Endothelial cell of umbilical vein (primary cell): ENCODE data around the gene ARHGAP29. TPM values are rescaled to one million over a fixed set of nuclear protein-coding genes. Genes with fewer than 3 reads are reported as not detected.
A peak's percentile ranks its signal among the peaks of the same experiment; 100 is the strongest.

Experiments
- BruUV-seq: library from RNA; stranded (reverse); fragments of 400-500 nt; replicated peaks from 2 replicates; lab custom pipeline; 2021; lab: Mats Ljungman, UMichigan
- CTCF ChIA-PET: fragments of 300-600, 350-600 bp; sonication (Branson Sonifier 250); formaldehyde crosslinking; loops from one replicate; lab custom pipeline; 2021; ENCODE audit warnings: antibody characterized with exemption, inconsistent platforms; lab: Charles Lee
- POLR2A ChIA-PET: fragments of 300-600, 350-600 bp; sonication (Branson Sonifier 250); formaldehyde crosslinking; loops from one replicate; lab custom pipeline; 2021; ENCODE audit warnings: antibody characterized with exemption, inconsistent platforms; lab: Charles Lee
- DNase-seq: peaks from one replicate; pipeline ENCODE4 v3.0.0-alpha.2; 2011; ENCODE audit warnings: low read depth, low spot score
- FAIRE-seq: peaks from 2 replicates; lab custom pipeline; 2011; peaks lifted over from hg19 to GRCh38; lab: Jason Lieb, UNC
- H2AFZ ChIP-seq: 2 replicates; pipeline ENCODE4 v1.6.0; 2012; ENCODE audit warnings: low read depth, low read length, control low read depth, inconsistent platforms
- H3K27ac ChIP-seq: 2 replicates; pipeline ENCODE4 v1.5.1; 2011; ENCODE audit warnings: low read depth, mild to moderate bottlenecking, control low read depth, low read length, moderate library complexity; ENCODE audit not compliant: insufficient read depth
- H3K27me3 ChIP-seq, 2 experiments: 2 replicates each; pipeline versions ENCODE4 v1.6.0 to v1.6.1; 2011; ENCODE audit warnings: low read length in 2 of 2, mixed read lengths in 1 of 2; ENCODE audit not compliant: control insufficient read depth in 2 of 2, insufficient read depth in 2 of 2
- H3K36me3 ChIP-seq, 2 experiments: 2 replicates in 1 of 2; 3 replicates in 1 of 2; pipeline ENCODE4 v1.5.1; 2011; ENCODE audit warnings: low read length in 2 of 2, mild to moderate bottlenecking in 1 of 2, moderate library complexity in 1 of 2; ENCODE audit not compliant: control insufficient read depth in 2 of 2, insufficient read depth in 2 of 2; ENCODE audit errors: extremely low read depth in 1 of 2
- H3K4me1 ChIP-seq: 3 replicates; pipeline ENCODE4 v1.5.1; 2011; ENCODE audit warnings: mild to moderate bottlenecking, low read length; ENCODE audit not compliant: control insufficient read depth, insufficient read depth; ENCODE audit errors: extremely low read depth
- H3K4me2 ChIP-seq: 2 replicates; pipeline ENCODE4 v1.6.1; 2011; ENCODE audit warnings: low read length, control low read depth, mixed read lengths; ENCODE audit not compliant: insufficient read depth
- H3K4me3 ChIP-seq, 3 experiments: fragments of 200-600 bp in 1 of 3; sonication (generic), shearing (Covaris generic) in 1 of 3; replicated peaks in 1 of 3; 2 replicates each; pipeline ENCODE4 v1.5.1; 2011 to 2016; ENCODE audit warnings: control low read depth in 3 of 3, low read length in 3 of 3, mild to moderate bottlenecking in 2 of 3, inconsistent platforms in 1 of 3, low read depth in 1 of 3, moderate library complexity in 1 of 3; ENCODE audit not compliant: insufficient read depth in 1 of 3
- H3K79me2 ChIP-seq: 2 replicates; pipeline ENCODE4 v1.6.0; 2012; ENCODE audit warnings: low read length, inconsistent platforms; ENCODE audit not compliant: control insufficient read depth, insufficient read depth
- H3K9ac ChIP-seq: replicated peaks from 2 replicates; pipeline ENCODE3; 2011; ENCODE audit warnings: low read length, control low read depth; ENCODE audit not compliant: insufficient read depth; ENCODE audit errors: extremely low read depth
- H3K9me1 ChIP-seq: replicated peaks from 3 replicates; pipeline ENCODE4 v1.6.0; 2011; ENCODE audit warnings: mild to moderate bottlenecking, low read length; ENCODE audit not compliant: control insufficient read depth, insufficient read depth; ENCODE audit errors: extremely low read depth
- H3K9me3 ChIP-seq: replicated peaks from 2 replicates; pipeline ENCODE4 v1.5.1; 2012; ENCODE audit warnings: low read length, inconsistent platforms; ENCODE audit not compliant: control insufficient read depth, insufficient read depth
- H4K20me1 ChIP-seq: replicated peaks from 2 replicates; pipeline ENCODE3; 2011; ENCODE audit warnings: mild to moderate bottlenecking, low read length; ENCODE audit not compliant: control insufficient read depth, insufficient read depth; ENCODE audit errors: extremely low read depth
- EZH2 ChIP-seq: IDR thresholded peaks from 2 replicates; pipeline ENCODE4 v1.6.1; 2012; ENCODE audit warnings: borderline replicate concordance, low read depth, mild to moderate bottlenecking, moderate library complexity, low read length, inconsistent platforms; ENCODE audit not compliant: severe bottlenecking
- FOS ChIP-seq: IDR thresholded peaks from 2 replicates; pipeline ENCODE4 v1.6.1; 2011; ENCODE audit warnings: mild to moderate bottlenecking, low read length, moderate library complexity, borderline replicate concordance; ENCODE audit not compliant: insufficient read depth
- GATA2 ChIP-seq: IDR thresholded peaks from 2 replicates; pipeline ENCODE4 v1.7.0; 2011; ENCODE audit warnings: low read depth, mild to moderate bottlenecking, moderate library complexity, mixed read lengths, low read length; ENCODE audit not compliant: insufficient read length, insufficient read depth
- JUN ChIP-seq: IDR thresholded peaks from 2 replicates; pipeline ENCODE4 v1.6.1; 2011; ENCODE audit warnings: borderline replicate concordance, low read depth; ENCODE audit not compliant: insufficient read length, insufficient read depth
- MYC ChIP-seq: IDR thresholded peaks from one replicate; pipeline ENCODE4 v1.6.1; 2011; ENCODE audit warnings: mild to moderate bottlenecking, low read depth, low read length
- POLR2A ChIP-seq: IDR thresholded peaks from 2 replicates; pipeline ENCODE4 v1.6.1; 2012; ENCODE audit warnings: low read depth, mild to moderate bottlenecking, control low read depth, low read length
- POLR2AphosphoS5 ChIP-seq: IDR thresholded peaks from 2 replicates; pipeline ENCODE4 v1.6.1; 2012; ENCODE audit warnings: low read depth, mild to moderate bottlenecking, control low read depth, low read length, moderate library complexity; ENCODE audit not compliant: insufficient read depth
- dilution Hi-C: fragments of 300-500 bp; cut with MboI; formaldehyde crosslinking; loops from one replicate; pipeline ENCODE4 v1.15.0; 2019; ENCODE audit warnings: low sequenced_read_pairs; ENCODE audit not compliant: extremely low pct_ligation_motif_present
- intact Hi-C: fragments of 100-400 bp; cut with micrococcal nuclease; formaldehyde crosslinking; loops from one replicate; pipeline ENCODE4 v1.10.0; 2022
- polyA plus RNA-seq, 4 experiments: library from polyadenylated mRNA; depleted of rRNA in 3 of 4; stranded (reverse) in 3 of 4; unstranded in 1 of 4; fragments of >200 nt; gene quantifications; 2 replicates each; pipeline versions ENCODE4 v1.2.1 to v1.2.3, GENCODE V29; 2011 to 2012; ENCODE audit warnings: missing spikeins in 1 of 4
- total RNA-seq: library from RNA; stranded (reverse); gene quantifications from 2 replicates; pipeline ENCODE4 v1.2.3, GENCODE V29; 2021
- TF ChIP-seq, protein P1 (sequence below): IDR thresholded peaks from 2 replicates; pipeline ENCODE4 v1.6.1; 2011; ENCODE audit not compliant: insufficient read depth, insufficient read length
- TF ChIP-seq, protein P2 (sequence below), 2 donors: IDR thresholded peaks; 1 replicate in 1 of 2; 2 replicates in 1 of 2; pipeline ENCODE4 v1.5.1; 2011; ENCODE audit warnings: low read length in 2 of 2, mild to moderate bottlenecking in 2 of 2, moderate library complexity in 2 of 2, control low read depth in 1 of 2, inconsistent platforms in 1 of 2, low read depth in 1 of 2; ENCODE audit not compliant: insufficient read depth in 1 of 2; ENCODE audit errors: extremely low read depth in 1 of 2

Gene ARHGAP29
- total and polyA plus RNA-seq, 2 donors (not counting 3 experiments of a cell fraction or from before 2014, with no cell fraction given), result 56.3 to 199 TPM

DNA sequence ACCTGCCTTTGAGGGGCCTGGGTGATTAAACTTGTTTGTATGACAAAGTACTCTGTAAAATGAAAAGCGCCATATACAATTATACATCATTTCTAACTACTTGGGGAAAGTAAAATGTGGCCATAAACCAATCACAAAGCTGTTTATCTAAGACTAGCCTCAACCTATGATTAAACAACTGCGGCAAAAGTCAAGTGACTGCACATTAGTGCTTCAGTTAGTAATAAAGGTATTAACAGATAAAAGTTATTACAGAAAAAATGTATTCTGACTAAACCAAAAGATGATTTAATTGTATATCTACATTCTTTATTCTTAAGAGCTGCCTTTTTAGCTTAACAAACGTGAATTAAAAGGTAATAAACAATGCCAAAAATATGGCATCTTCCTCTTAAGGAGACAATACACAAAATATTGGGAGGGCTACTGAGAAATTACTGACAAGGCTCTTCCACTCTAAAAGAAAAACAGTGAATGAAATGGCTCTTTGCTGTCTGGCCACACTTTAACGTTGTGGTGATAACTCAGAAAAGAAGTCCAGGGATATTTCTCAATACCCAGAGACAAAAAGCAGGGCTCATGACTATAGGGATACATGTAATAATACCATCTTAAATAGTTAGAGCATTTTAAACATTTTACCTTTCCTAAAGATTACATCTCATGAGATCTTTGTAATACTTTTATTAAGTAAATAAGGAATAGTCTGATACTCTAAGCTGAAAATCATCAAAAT is 8.6 kb downstream of the ARHGAP29 start:
- H3K36me3 ChIP-seq, result peaks cover 0 to 12% of the 10 kb centered on the region in 2 experiments
- BruUV-seq, result no TSS peak
- no peak for DNase-seq
- peaks cover 4% of the 10 kb centered on the region for H3K9me1 ChIP-seq
- dilution Hi-C loops (no loop called here), intact Hi-C loops (no loop called here)
- H3K4me3 ChIP-seq, result peak overlapping the region in 1 of 3 experiments; percentile 12
- ChIA-PET POLR2A (interaction anchor here (1.2 to 2.1 kb wide), 3 partner anchors 9 to 105 kb away, joined by 3 to 9 read pairs (median 7); partner anchors contain the start of gene ARHGAP29), CTCF (interaction anchor here (0.6 to 4.0 kb wide), 16 partner anchors 8 to 252 kb away, joined by 3 to 29 read pairs (median 6); partner anchors contain the start of gene ARHGAP29)
- no peaks in the 10 kb centered on the region for H3K9me3 ChIP-seq
- H2AFZ ChIP-seq, result no peak overlapping the region
- no peak for FAIRE-seq
- H3K27ac ChIP-seq, result no peak overlapping the region
- peaks cover 19% of the 10 kb centered on the region for H4K20me1 ChIP-seq
- peaks cover 71% of the 10 kb centered on the region for H3K4me1 ChIP-seq
- H3K27me3 ChIP-seq, result no peaks in the 10 kb centered on the region
- H3K9ac ChIP-seq, result no peak overlapping the region
- H3K79me2 ChIP-seq, result peaks cover 100% of the 10 kb centered on the region
- peak overlapping the region; percentile 39 for H3K4me2 ChIP-seq
- TF ChIP-seq, protein P1, sequence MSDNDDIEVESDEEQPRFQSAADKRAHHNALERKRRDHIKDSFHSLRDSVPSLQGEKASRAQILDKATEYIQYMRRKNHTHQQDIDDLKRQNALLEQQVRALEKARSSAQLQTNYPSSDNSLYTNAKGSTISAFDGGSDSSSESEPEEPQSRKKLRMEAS, result no peak
- TF ChIP-seq EZH2 (no peak), GATA2 (no peak), FOS (no peak), JUN (no peak), MYC (no peak), POLR2A (no peak), POLR2AphosphoS5 (no peak)
- TF ChIP-seq, protein P2, sequence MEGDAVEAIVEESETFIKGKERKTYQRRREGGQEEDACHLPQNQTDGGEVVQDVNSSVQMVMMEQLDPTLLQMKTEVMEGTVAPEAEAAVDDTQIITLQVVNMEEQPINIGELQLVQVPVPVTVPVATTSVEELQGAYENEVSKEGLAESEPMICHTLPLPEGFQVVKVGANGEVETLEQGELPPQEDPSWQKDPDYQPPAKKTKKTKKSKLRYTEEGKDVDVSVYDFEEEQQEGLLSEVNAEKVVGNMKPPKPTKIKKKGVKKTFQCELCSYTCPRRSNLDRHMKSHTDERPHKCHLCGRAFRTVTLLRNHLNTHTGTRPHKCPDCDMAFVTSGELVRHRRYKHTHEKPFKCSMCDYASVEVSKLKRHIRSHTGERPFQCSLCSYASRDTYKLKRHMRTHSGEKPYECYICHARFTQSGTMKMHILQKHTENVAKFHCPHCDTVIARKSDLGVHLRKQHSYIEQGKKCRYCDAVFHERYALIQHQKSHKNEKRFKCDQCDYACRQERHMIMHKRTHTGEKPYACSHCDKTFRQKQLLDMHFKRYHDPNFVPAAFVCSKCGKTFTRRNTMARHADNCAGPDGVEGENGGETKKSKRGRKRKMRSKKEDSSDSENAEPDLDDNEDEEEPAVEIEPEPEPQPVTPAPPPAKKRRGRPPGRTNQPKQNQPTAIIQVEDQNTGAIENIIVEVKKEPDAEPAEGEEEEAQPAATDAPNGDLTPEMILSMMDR (IDR thresholded peaks at IDR 0.05; ENCODE audit: extremely low read depth in 1 of 2, insufficient read depth in 1 of 2, low read depth in 1 of 2, low read length in 2 of 2), result no peak
